Tibial nerve (tissue), 4 donors: ENCODE measurements around the gene EPG5. TPM values are rescaled to one million over a fixed set of nuclear protein-coding genes. Genes with fewer than 3 reads are reported as not detected.

Experiments used
- DNase-seq, 2 donors: peaks; one replicate each; pipeline ENCODE4 v3.0.0-alpha.2; 2019; ENCODE audit warnings: low spot score in 2 of 2
- H3K27ac ChIP-seq, 4 donors: fragments of 200-600 bp; sonication (generic) in 3 of 4; one replicate each; pipeline ENCODE4 v1.5.1; 2017 to 2019; ENCODE audit warnings: mild to moderate bottlenecking in 1 of 4
- H3K27me3 ChIP-seq, 2 donors: fragments of 200-600 bp; sonication (generic) in 1 of 2; one replicate each; pipeline versions ENCODE4 v1.5.1 to v1.6.0; 2017 to 2019
- H3K36me3 ChIP-seq, 3 donors: fragments of 200-600 bp; sonication (generic); one replicate each; pipeline ENCODE4 v1.5.1; 2018 to 2019
- H3K4me1 ChIP-seq, 4 donors: fragments of 200-600 bp; sonication (generic) in 3 of 4; one replicate each; pipeline ENCODE4 v1.5.1; 2017 to 2019
- H3K4me3 ChIP-seq, 4 donors: fragments of 200-600 bp; sonication (generic) in 3 of 4; one replicate each; pipeline ENCODE4 v1.5.1; 2017 to 2019; ENCODE audit warnings: mild to moderate bottlenecking in 1 of 4, moderate library complexity in 1 of 4
- H3K9me3 ChIP-seq, 4 donors: fragments of 200-600 bp; sonication (generic) in 3 of 4; one replicate each; pipeline ENCODE4 v1.5.1; 2017 to 2019
- EP300 ChIP-seq, 2 donors: sonication (generic); formaldehyde crosslinking; IDR thresholded peaks; one replicate each; pipeline ENCODE4 v1.6.1; 2017; ENCODE audit warnings: antibody characterized with exemption in 2 of 2, mild to moderate bottlenecking in 1 of 2
- POLR2A ChIP-seq, 2 donors: fragments of 450-650 bp; IDR thresholded peaks; one replicate each; pipeline ENCODE4 v1.6.1; 2017; ENCODE audit warnings: antibody characterized with exemption in 2 of 2, mild to moderate bottlenecking in 2 of 2, moderate library complexity in 2 of 2
- WGBS, 2 donors: methylation state at CpG; one replicate each; pipeline ENCODE4 v1.1.5; 2018; 5-methylcytosine and 5-hydroxymethylcytosine counted together
- small RNA-seq: library from RNA; depleted of rRNA; stranded (forward); fragments of <200 nt; gene quantifications from one replicate; pipeline ENCODE3, GENCODE V24; 2016
- total RNA-seq, 4 donors: library from RNA; depleted of rRNA; stranded (reverse); fragments of >200 nt; gene quantifications; one replicate each; pipeline ENCODE4 v1.1.0, GENCODE V29; 2016
- TF ChIP-seq, protein P1 (sequence below), 5 experiments: fragments of 200-600 bp in 3 of 5; fragments of 450-650 bp in 2 of 5; sonication (generic) in 3 of 5; IDR thresholded peaks; one replicate each; pipeline ENCODE4 v1.5.1; 2016 to 2019; ENCODE audit warnings: antibody characterized with exemption in 5 of 5, mild to moderate bottlenecking in 3 of 5, moderate library complexity in 2 of 5

EPG5 gene
- total RNA-seq, 4 donors from 2014 or later: 26.1 to 48.3 (median 40.6) TPM

GRCh38 chr18:45805551-45805950 is 161.6 kb downstream of the EPG5 start:
- DNase-seq: no peak
- Histone ChIP-seq H3K27me3 (no peaks in the 10 kb centered on the region), H3K4me3 (no peak overlapping the region), H3K4me1 (no peaks in the 10 kb centered on the region), H3K36me3 (peaks cover 0 to 7% (median 0%) of the 10 kb centered on the region in 3 donors), H3K9me3 (peaks cover 0 to 30% (median 5%) of the 10 kb centered on the region in 4 donors), H3K27ac (no peak overlapping the region)
- TF ChIP-seq EP300 (IDR thresholded peaks at IDR 0.05) (no peak), POLR2A (IDR thresholded peaks at IDR 0.05) (no peak)
- TF ChIP-seq, protein P1, sequence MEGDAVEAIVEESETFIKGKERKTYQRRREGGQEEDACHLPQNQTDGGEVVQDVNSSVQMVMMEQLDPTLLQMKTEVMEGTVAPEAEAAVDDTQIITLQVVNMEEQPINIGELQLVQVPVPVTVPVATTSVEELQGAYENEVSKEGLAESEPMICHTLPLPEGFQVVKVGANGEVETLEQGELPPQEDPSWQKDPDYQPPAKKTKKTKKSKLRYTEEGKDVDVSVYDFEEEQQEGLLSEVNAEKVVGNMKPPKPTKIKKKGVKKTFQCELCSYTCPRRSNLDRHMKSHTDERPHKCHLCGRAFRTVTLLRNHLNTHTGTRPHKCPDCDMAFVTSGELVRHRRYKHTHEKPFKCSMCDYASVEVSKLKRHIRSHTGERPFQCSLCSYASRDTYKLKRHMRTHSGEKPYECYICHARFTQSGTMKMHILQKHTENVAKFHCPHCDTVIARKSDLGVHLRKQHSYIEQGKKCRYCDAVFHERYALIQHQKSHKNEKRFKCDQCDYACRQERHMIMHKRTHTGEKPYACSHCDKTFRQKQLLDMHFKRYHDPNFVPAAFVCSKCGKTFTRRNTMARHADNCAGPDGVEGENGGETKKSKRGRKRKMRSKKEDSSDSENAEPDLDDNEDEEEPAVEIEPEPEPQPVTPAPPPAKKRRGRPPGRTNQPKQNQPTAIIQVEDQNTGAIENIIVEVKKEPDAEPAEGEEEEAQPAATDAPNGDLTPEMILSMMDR (IDR thresholded peaks at IDR 0.05): no peak

GRCh38 chr18:45802814-45803492 is 164.2 kb downstream of the EPG5 start:
- Histone ChIP-seq H3K36me3 (peaks cover 0 to 7% (median 0%) of the 10 kb centered on the region in 3 donors), H3K27me3 (no peaks in the 10 kb centered on the region), H3K27ac (no peak overlapping the region), H3K4me1 (no peaks in the 10 kb centered on the region), H3K4me3 (no peak overlapping the region), H3K9me3 (peaks cover 0 to 29% (median 4%) of the 10 kb centered on the region in 4 donors)
- TF ChIP-seq, protein P1 (IDR thresholded peaks at IDR 0.05): no peak
- TF ChIP-seq POLR2A (IDR thresholded peaks at IDR 0.05) (no peak), EP300 (IDR thresholded peaks at IDR 0.05) (no peak)
- 70 to 72% methylated on average over 2 of the region's 2 CpGs for WGBS, 2 donors
- DNase-seq: no peak

DNA sequence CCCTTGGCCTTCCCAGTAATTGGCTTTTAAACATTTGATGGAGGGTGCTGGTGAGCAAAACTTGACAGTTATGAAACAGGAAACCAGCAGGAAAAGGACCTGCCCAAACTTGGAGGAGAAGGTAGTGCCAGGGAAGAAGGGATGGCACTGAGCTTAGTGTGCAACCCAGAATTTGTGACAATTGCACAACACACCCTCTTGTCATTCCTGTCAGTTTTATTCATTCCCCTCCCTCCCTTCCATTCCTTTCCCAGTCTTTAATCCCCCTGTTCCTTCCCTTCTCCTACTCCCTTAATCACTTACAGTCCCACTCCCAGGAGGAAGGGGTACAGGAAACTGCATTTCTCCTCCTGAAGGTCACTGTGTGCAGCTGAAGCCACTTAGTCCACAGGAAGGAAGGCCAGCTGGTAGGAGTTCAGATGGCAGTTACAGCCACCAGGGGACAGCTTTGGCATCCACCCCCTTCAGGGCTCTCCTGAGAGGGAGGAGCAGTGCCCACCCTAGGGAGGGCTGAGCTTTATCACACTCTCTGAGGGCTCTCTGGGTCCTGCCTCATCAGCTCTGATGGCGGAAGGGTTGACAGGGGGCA is 165.6 kb downstream of the EPG5 start:
- WGBS, 2 donors: 78 to 100% methylated on average over 1 of the region's 1 CpG
- H3K27ac ChIP-seq: no peak overlapping the region
- DNase-seq: no peak
- peaks cover 0 to 29% (median 4%) of the 10 kb centered on the region in 4 donors for H3K9me3 ChIP-seq
- TF ChIP-seq POLR2A (IDR thresholded peaks at IDR 0.05) (no peak), EP300 (IDR thresholded peaks at IDR 0.05) (no peak)
- TF ChIP-seq, protein P1 (IDR thresholded peaks at IDR 0.05): no peak
- H3K36me3 ChIP-seq: peaks cover 0 to 7% (median 0%) of the 10 kb centered on the region in 3 donors
- H3K4me3 ChIP-seq: no peak overlapping the region
- H3K4me1 ChIP-seq: no peaks in the 10 kb centered on the region
- no peaks in the 10 kb centered on the region for H3K27me3 ChIP-seq

Small RNAs within 50 kb of the gene (small RNA-seq; reads per million reads assigned to genes)
- gene RN7SKP26: not detected

Other genes starting within 250 kb of the EPG5 start
- 1 to 10 TPM in 1 of 4 donors, under 1 TPM in 2, not detected in 1; 0.39 to 3.7 (median 0.60) TPM for gene SLC14A1, start 243.1 kb downstream of the EPG5 start, total RNA-seq
- gene SIGLEC15, start 141.7 kb downstream of the EPG5 start, total RNA-seq: 1 to 10 TPM in 1 of 4 donors, not detected in 3; 4.7 TPM
- 1 to 10 TPM; 5.4 to 9.9 (median 7.1) TPM for gene PSTPIP2, start 104.9 kb upstream of the EPG5 start, total RNA-seq
- 100 to 1,000 TPM; 248 to 381 (median 315) TPM for gene ATP5F1A, start 131.0 kb upstream of the EPG5 start, total RNA-seq
- 10 to 100 TPM; 21.2 to 37.3 (median 28.1) TPM for gene HAUS1, start 137.1 kb upstream of the EPG5 start, total RNA-seq